C4-2B (cell line): ENCODE measurements around the gene IDH3G.

ENCODE experiments used
- CTCF ChIP-seq: fragments of 450-650 bp; conservative IDR thresholded peaks from 2 replicates; pipeline ENCODE4 v1.5.1; 2017; ENCODE audit warnings: mild to moderate bottlenecking
- ZFX ChIP-seq: fragments of 450-650 bp; IDR thresholded peaks from 2 replicates; pipeline ENCODE4 v1.6.1; 2017

GRCh38 chrX:153769865-153770600 lies 24.1 kb downstream of the IDH3G start:
- no peak for TF ChIP-seq CTCF
- no peak for TF ChIP-seq ZFX
